IMR-90 (cell line): ENCODE measurements around the gene SLC16A7. TPM values are rescaled to one million over a fixed set of nuclear protein-coding genes. Genes with fewer than 3 reads are reported as not detected.

ENCODE experiments used
- ATAC-seq: fragments of 200-7000 bp; cut with Tn5 transposase; 2 replicates; pipeline ENCODE4 v1.9.1; 2020; ENCODE audit warnings: low read depth, mild to moderate bottlenecking, moderate library complexity
- BruUV-seq: library from RNA; stranded (reverse); fragments of 400-500 nt; replicated peaks from 2 replicates; lab custom pipeline; 2021; lab: Mats Ljungman, UMichigan
- CTCF ChIA-PET: fragments of 300-600 bp; formaldehyde crosslinking; extraction: SDS; loops from one replicate; lab custom pipeline; 2021; ENCODE audit warnings: antibody characterized with exemption; lab: Yijun Ruan, JAX
- POLR2A ChIA-PET: fragments of 300-600 bp; sonication (Branson Sonifier 250); formaldehyde crosslinking; loops from one replicate; lab custom pipeline; 2022; ENCODE audit warnings: antibody characterized with exemption; ENCODE audit not compliant: unreplicated experiment; lab: Charles Lee
- DNase-seq: peaks from one replicate; pipeline ENCODE4 v3.0.0; 2013
- H2AFZ ChIP-seq: replicated peaks from 2 replicates; pipeline ENCODE3; 2013; ENCODE audit warnings: low read length, mild to moderate bottlenecking; ENCODE audit not compliant: poor library complexity
- H2AK5ac ChIP-seq: 2 replicates; pipeline ENCODE4 v1.6.1; 2013; ENCODE audit warnings: low read depth, low read length, inconsistent platforms
- H2AK9ac ChIP-seq: replicated peaks from 2 replicates; pipeline ENCODE3; 2013; ENCODE audit warnings: mild to moderate bottlenecking, low read depth, low read length, moderate library complexity; ENCODE audit not compliant: poor library complexity
- H2BK120ac ChIP-seq: 2 replicates; pipeline ENCODE4 v1.6.1; 2013; ENCODE audit warnings: low read depth, low read length, inconsistent platforms
- H2BK15ac ChIP-seq: 3 replicates; pipeline ENCODE4 v1.6.1; 2013; ENCODE audit warnings: low read depth, low read length, inconsistent platforms
- H2BK20ac ChIP-seq: 2 replicates; pipeline ENCODE4 v1.6.1; 2013; ENCODE audit warnings: low read depth, mild to moderate bottlenecking, inconsistent platforms, low read length, moderate library complexity
- H2BK5ac ChIP-seq: 2 replicates; pipeline ENCODE4 v1.6.1; 2013; ENCODE audit warnings: mild to moderate bottlenecking, low read depth, low read length, inconsistent platforms; ENCODE audit not compliant: poor library complexity, severe bottlenecking
- H3K14ac ChIP-seq: replicated peaks from 2 replicates; pipeline ENCODE4 v1.6.1; 2013; ENCODE audit warnings: low read depth, low read length, inconsistent platforms
- H3K18ac ChIP-seq: 2 replicates; pipeline ENCODE4 v1.6.1; 2013; ENCODE audit warnings: low read depth, low read length, control low read depth
- H3K23ac ChIP-seq: 2 replicates; pipeline ENCODE4 v1.6.1; 2013; ENCODE audit warnings: low read depth, low read length, inconsistent platforms
- H3K27ac ChIP-seq: 2 replicates; pipeline ENCODE4 v1.5.1; 2013; ENCODE audit warnings: mild to moderate bottlenecking, control low read depth, low read length; ENCODE audit not compliant: insufficient read depth
- H3K27me3 ChIP-seq: 2 replicates; pipeline ENCODE4 v1.6.1; 2013; ENCODE audit warnings: low read length; ENCODE audit not compliant: control insufficient read depth, insufficient read depth
- H3K36me3 ChIP-seq: 2 replicates; pipeline ENCODE4 v1.6.1; 2013; ENCODE audit warnings: low read length, mixed read lengths; ENCODE audit not compliant: control insufficient read depth, insufficient read depth
- H3K4ac ChIP-seq: 2 replicates; pipeline ENCODE4 v1.6.1; 2013; ENCODE audit warnings: low read depth, low read length, inconsistent platforms
- H3K4me1 ChIP-seq: 2 replicates; pipeline ENCODE4 v1.6.1; 2013; ENCODE audit warnings: low read length, mixed read lengths; ENCODE audit not compliant: control insufficient read depth, insufficient read depth
- H3K4me2 ChIP-seq: 2 replicates; pipeline ENCODE4 v1.6.1; 2013; ENCODE audit warnings: low read depth, mild to moderate bottlenecking, control low read depth, low read length, moderate library complexity
- H3K4me3 ChIP-seq: 2 replicates; pipeline ENCODE4 v1.5.1; 2013; ENCODE audit warnings: low read depth, mild to moderate bottlenecking, control low read depth, low read length, moderate library complexity; ENCODE audit not compliant: insufficient read depth
- H3K56ac ChIP-seq: 2 replicates; pipeline ENCODE4 v1.6.1; 2013; ENCODE audit warnings: low read length, inconsistent platforms; ENCODE audit not compliant: insufficient read depth; ENCODE audit errors: extremely low read depth
- H3K79me1 ChIP-seq, 2 experiments: 2 replicates each; pipeline ENCODE4 v1.6.1; 2013; ENCODE audit warnings: low read length in 2 of 2, inconsistent platforms in 1 of 2, low read depth in 1 of 2
- H3K9ac ChIP-seq: 2 replicates; pipeline ENCODE4 v1.6.1; 2013; ENCODE audit warnings: low read depth, low read length, control low read depth
- H3K9me1 ChIP-seq: 2 replicates; pipeline ENCODE4 v1.6.1; 2013; ENCODE audit warnings: low read length, inconsistent platforms; ENCODE audit not compliant: insufficient read depth
- H3K9me3 ChIP-seq: 2 replicates; pipeline ENCODE4 v1.6.1; 2013; ENCODE audit warnings: low read length; ENCODE audit not compliant: control insufficient read depth, insufficient read depth
- H4K20me1 ChIP-seq: 2 replicates; pipeline ENCODE4 v1.6.1; 2013; ENCODE audit warnings: low read length, inconsistent platforms; ENCODE audit not compliant: insufficient read depth
- H4K5ac ChIP-seq: 2 replicates; pipeline ENCODE4 v1.6.1; 2013; ENCODE audit warnings: mild to moderate bottlenecking, low read depth, low read length, control low read depth
- H4K8ac ChIP-seq, 2 experiments: 2 replicates each; pipeline ENCODE4 v1.6.1; 2013; ENCODE audit warnings: low read depth in 2 of 2, low read length in 2 of 2, control low read depth in 1 of 2, inconsistent platforms in 1 of 2
- H4K91ac ChIP-seq: 2 replicates; pipeline ENCODE4 v1.6.1; 2013; ENCODE audit warnings: low read depth, low read length, inconsistent platforms; ENCODE audit not compliant: insufficient read depth
- BHLHE40 ChIP-seq: fragments of 150-350 bp; IDR thresholded peaks from 2 replicates; pipeline ENCODE4 v1.6.1; 2016; ENCODE audit warnings: mild to moderate bottlenecking, low read depth, low read length
- MXI1 ChIP-seq: IDR thresholded peaks from 2 replicates; pipeline ENCODE4 v1.6.1; 2012; ENCODE audit warnings: low read depth, mild to moderate bottlenecking, low read length, moderate library complexity, borderline replicate concordance
- SMC3 ChIP-seq: fragments of 150-350 bp; IDR thresholded peaks from 2 replicates; pipeline ENCODE4 v1.6.1; 2016; ENCODE audit warnings: low read depth, mild to moderate bottlenecking, antibody characterized with exemption, low read length, moderate library complexity
- WGBS, 2 experiments: methylation state at CpG; one replicate each; pipeline versions ENCODE4 v1.1.5 to v1.1.7; 2013; ENCODE audit warnings: missing lambda C conversion rate in 2 of 2; ENCODE audit not compliant: insufficient read length in 1 of 2; ENCODE audit errors: extremely low coverage in 2 of 2; 5-methylcytosine and 5-hydroxymethylcytosine counted together
- dilution Hi-C: fragments of 300-500 bp; cut with HindIII; formaldehyde crosslinking; loops from one replicate; pipeline ENCODE4 v1.14.3; 2018; ENCODE audit warnings: low sequenced_read_pairs; ENCODE audit not compliant: unreplicated experiment
- in situ Hi-C: fragments of 300-500 bp; cut with MboI; formaldehyde crosslinking; loops from 3 replicates; pipeline ENCODE4 v1.14.3; 2019; ENCODE audit warnings: low sequenced_read_pairs, inconsistent platforms, mixed read lengths
- intact Hi-C: fragments of 100-400 bp; cut with micrococcal nuclease; formaldehyde crosslinking; loops from 2 replicates; pipeline ENCODE4 v1.10.0; 2022
- polyA plus RNA-seq, 3 experiments: library from polyadenylated mRNA; depleted of rRNA; stranded (reverse); fragments of >200 nt; gene quantifications; 2 replicates each; pipeline ENCODE4 v1.2.3, GENCODE V29; 2012; ENCODE audit warnings: low replicate concordance in 1 of 3
- total RNA-seq: library from RNA; depleted of rRNA; stranded (reverse); fragments of >200 nt; gene quantifications from 2 replicates; pipeline ENCODE4 v1.2.3, GENCODE V29; 2012

The SLC16A7 gene
- total and polyA plus RNA-seq, 2 of the 4 experiments (the other 2 are of a cell fraction) = 2.6 to 21.5 TPM

DNA sequence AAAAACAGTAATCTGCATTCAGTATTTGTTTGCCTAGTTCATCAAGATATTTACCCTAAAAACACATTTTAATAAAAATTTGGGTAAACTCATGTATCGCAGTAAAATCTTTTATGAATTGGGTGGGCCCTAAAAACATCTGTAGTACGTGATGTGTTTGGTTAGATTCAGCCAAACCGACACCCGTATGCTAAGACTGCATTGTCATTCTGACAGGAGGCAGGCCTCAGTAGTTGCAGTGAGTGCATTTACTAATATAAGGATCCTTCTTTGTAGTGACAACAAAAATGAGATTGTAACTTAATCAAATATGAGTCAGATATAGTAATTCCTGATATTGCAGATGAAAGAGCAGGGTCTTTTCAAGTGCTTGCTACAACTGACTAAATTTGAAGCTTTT lies 191.8 kb downstream of the SLC16A7 start:
- Histone ChIP-seq H3K9me3 (no peaks in the 10 kb centered on the region; the same call in 1 of the 2 replicates), H3K4me1 (no peaks in the 10 kb centered on the region), H4K8ac (no peak overlapping the region), H2BK20ac (no peak overlapping the region), H3K9ac (no peak overlapping the region), H3K9me1 (no peaks in the 10 kb centered on the region), H2AK9ac (no peak overlapping the region), H4K91ac (no peak overlapping the region), H3K4ac (no peak overlapping the region), H3K18ac (no peak overlapping the region), H4K5ac (no peak overlapping the region), H3K4me3 (no peak overlapping the region), H3K23ac (no peak overlapping the region), H3K27me3 (no peaks in the 10 kb centered on the region), H3K27ac (no peak overlapping the region), H2AFZ (no peak overlapping the region), H4K20me1 (no peaks in the 10 kb centered on the region), H2BK5ac (no peak overlapping the region), H3K14ac (no peak overlapping the region), H2AK5ac (no peak overlapping the region), H3K36me3 (no peaks in the 10 kb centered on the region), H3K4me2 (no peak overlapping the region), H3K79me1 (no peaks in the 10 kb centered on the region), H2BK15ac (no peak overlapping the region), H3K56ac (no peak overlapping the region), H2BK120ac (no peak overlapping the region)
- dilution Hi-C loops (no loop called here), in situ Hi-C loops (no loop called here), intact Hi-C loops (no loop called here)
- CTCF ChIA-PET = no interaction called here
- TF ChIP-seq BHLHE40 (no peak), SMC3 (no peak), MXI1 (no peak)
- WGBS, 2 experiments = no CpG with 5 or more reads among the region's 4 CpGs
- ATAC-seq (no peak), DNase-seq (no peak)
- POLR2A ChIA-PET = no interaction called here
- BruUV-seq = no TSS peak
